GM18511 (cell line): ENCODE measurements around the gene ITIH3.

Source experiments
- ATAC-seq: cut with Tn5 transposase; IDR thresholded peaks from one replicate; pipeline ENCODE4 v1.9.1; 2021; ENCODE audit warnings: mild to moderate bottlenecking, moderate library complexity; ENCODE audit not compliant: unreplicated experiment

The ITIH3 gene

DNA sequence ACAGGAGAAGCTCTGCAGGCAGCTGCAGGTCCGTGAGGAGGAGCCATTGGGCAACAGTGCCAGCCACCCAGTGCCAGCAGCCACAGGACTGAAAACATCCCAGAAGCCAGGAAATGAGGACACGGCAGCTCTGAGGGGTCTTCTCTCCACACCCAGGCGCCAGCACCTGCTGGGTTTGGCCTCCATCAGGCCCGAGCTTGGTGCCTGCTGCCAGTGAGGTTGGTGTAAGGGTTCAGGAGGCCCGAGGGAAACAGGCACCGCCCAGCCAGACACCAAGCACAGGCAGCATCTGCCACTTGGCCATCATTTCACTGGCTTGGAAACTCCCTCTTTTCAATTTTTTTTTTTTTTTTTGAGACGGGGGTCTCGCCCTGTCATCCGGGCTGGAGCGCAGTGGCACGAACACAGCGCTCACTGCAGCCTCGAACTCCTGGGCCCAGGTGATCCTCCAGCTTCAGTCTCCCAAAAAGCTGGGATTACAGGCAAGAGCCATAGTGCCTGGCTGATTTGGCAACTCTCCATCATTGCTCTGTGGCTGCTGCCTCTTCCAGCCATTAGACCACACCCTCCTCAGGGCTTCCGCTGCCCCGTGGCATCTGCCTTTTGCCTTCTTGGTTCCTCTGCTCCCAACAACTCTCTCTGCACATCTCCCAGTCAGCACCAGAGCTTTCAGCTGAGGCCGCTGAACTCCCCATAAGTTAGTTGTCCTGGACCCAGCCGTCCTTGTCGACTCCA is 1.5 kb upstream of the ITIH3 start:
- no peak for ATAC-seq

DNA sequence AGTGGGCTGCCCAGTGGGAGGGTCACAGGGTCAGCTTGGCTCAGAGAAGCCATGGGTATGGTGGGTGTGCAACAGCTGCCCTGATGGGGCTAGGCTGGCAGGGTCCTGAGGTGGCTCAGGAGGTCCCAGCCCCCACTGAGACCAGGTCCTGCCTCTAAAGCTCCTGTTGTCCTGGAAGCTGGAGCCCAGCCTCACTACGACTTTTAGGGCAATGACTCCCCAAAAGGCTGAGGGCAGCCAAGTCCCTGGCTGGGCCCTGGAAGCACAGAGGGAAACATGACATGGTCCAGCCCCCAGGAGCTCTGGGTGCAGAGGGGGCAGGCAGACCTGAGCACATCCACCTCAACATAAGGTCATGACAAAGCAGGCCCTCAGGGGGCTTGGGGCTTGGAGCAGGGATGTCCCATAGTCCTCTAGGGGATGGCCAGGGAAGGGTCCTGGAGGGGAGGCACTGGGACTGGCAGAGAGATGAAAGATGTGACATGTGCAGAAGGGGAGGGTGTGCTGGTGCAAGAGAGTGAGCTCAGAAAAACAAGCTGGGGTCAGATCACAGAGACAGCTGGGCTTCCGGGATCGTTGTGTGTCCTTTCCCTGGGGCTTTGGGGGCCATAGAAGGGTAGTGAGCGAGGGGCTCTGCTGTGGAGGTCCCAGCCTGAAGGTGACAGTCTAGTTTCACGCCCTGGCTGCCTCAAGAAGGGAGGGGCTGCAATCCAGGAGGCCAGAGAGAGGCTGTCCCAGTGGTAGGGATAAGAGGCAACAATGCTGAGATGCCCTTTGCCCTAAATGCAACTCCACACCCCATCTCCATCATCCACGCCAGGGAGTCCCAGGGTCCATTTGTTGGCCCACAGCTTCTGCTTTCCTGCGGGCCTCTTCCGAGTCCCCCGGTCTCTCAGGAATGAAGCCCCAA is 639 bp upstream of the ITIH3 start:
- ATAC-seq: no peak

DNA sequence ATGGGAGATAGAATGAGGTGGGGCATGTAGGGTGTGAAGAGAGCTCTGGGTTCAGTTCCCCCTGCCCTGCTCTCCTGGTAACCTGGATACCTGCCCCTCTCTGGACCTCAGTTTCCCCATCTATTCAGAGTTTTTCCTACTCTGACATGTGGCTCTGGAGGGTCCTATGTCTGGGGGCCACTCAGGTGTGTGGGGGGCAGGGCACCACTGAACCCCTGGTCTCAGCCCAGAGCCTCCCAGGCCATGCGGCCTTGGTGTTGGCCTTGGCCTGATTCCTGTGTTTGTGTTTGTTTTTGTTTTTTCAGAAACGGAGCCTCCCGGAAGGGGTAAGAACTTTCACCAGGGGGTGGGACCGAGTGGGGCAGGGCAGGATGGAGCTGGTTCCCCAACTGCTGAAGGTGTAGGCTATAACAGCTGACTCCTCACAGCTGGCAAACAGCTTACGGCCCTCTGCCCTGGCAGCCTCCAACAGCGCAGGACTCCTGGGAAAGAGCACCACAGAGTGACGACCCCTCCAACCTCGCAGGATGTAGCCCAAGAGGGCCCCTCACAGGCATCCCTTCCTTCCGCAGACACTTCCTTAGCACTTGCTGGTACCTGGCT is 803 bp downstream of the ITIH3 start:
- ATAC-seq: no peak

GRCh38 chr3:52796411-52796810 is 1.8 kb downstream of the ITIH3 start:
- ATAC-seq: no peak

- ATAC-seq: no peak
Observed at GRCh38 chr3:52798376-52798977, 3.9 kb downstream of the ITIH3 start.

GRCh38 chr3:52798978-52799476 is 4.4 kb downstream of the ITIH3 start:
- no peak for ATAC-seq

- ATAC-seq: no peak
Observed at GRCh38 chr3:52800079-52800478, 5.5 kb downstream of the ITIH3 start.

DNA sequence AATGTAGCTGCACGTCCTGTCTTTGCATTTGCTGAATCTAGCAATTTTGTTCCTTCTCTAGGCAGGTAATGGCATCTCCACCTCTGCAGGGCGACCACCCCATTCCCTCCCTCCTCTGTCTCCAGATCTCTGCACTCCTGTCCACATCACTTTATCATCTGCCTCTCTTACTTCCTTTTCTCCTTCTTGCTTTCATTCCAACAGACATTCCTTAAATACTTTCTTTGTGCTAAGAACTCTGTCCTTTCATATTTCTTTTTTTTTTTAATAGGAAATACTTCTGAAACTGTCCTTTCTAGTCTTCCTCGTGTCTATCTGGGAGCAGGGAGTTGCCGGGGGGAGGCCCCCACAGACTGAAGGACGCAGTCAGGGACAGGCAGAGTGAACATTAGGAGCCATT is 7.2 kb downstream of the ITIH3 start:
- no peak for ATAC-seq

DNA sequence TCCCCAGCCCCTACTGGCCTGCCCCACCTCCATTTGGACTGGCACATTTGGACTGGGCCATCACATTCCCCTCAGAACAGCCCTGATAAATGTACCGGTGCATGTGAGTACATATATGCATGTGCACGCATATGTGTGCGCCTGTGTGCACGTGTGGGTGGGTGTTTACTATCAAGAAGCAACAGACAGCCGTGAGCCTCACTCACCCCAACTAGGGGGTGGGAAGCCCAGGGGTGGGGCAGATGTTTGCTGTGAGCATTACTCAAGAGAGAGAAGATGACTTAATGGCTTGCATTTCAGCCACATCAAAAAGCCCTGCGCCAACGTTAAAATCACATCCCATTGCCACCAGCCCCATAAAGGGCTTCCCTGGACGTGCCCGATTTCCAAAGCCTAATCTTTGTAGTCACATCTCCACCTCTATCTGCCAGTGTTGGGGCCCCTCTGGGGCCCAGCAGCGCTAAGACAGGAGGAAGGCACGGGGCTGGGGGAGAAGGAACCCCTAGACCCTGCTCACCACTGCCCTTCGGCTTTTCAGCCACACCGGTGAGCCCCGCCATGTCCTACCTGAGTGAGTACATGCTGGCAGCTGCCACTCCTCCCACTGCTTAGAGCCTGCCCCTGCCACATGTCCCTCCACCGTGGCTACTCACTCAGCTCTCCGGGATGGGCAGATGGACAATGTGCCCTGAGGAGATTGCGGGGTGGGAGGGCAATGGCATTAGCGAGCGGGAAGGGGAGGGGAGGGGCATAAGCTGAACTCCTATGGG is 10.9 kb downstream of the ITIH3 start:
- ATAC-seq: no peak

GRCh38 chr3:52809149-52809548 is 14.6 kb downstream of the ITIH3 start:
- no peak for ATAC-seq

- ATAC-seq: no peak
Observed at GRCh38 chr3:52809662-52810377, 15.2 kb downstream of the ITIH3 start.

DNA sequence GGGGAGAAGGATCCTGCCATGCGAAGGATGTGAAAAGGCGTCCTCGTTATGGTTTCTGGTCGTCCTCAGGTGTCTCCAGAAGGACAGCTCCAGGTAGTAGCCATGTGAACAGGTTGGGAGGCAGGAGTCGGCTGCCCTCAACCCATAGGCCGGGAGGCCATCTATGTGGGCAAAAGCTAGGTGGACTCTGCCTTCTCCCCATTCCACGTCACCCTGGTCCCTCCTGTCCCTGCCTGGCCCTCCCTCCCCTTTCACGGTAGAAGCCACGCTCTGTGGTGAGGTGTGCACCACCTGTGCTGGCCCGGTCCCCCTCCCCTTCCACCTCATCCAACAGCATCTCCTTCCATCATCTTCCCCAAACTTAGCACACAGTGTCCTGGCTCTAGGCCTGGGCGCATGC is 16.3 kb downstream of the ITIH3 start:
- ATAC-seq: no peak

DNA sequence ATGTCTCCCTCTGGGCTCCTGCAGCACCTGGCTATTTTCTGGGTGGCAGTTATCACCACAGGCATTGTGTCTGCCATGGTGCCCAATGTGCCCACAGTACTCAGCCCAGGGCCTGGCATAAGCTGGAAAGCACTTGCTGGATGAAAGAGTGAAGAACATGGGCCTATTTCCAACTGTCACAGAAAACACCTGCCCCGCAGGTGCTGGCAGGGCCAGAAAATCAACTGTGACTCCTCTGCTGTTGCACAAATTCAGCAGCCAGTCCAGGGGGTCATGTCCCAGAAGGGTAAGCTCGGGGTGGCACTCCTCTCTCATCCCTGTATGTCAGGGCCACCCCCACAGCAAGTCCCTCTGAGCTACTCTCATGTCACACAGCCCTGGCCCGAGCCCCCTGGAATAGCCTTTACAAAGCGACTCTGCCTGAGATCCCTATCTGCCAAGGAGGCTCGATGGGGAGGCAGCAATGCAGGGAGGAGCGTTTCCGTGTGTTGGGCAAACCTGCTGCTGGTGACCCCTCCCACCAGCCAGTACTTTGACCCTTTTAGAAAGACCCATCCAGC is 16.9 kb downstream of the ITIH3 start:
- ATAC-seq: no peak

GRCh38 chr3:52813810-52814209 is 19.2 kb downstream of the ITIH3 start:
- no peak for ATAC-seq

DNA sequence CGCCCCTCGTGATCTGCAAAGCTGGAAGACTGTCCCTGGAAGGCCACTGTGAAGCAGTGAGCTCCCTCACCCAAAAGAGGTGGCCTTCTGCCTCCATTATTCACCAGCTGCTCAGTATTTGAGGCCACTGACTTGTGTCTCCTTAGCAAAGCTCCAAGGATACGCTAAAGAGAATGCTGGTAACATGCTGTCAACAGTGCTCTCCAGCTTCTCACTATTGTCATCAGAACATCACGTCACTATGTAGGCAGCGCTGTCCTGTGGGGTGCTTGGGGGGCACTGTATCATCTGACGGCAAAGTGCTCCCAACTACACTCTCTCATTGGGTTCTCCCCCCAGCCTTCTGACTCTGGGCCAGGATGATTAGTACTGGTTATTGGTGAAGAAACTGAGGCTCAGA is 21.6 kb downstream of the ITIH3 start:
- ATAC-seq: no peak

- no peak for ATAC-seq
Observed at GRCh38 chr3:52816654-52817053, 22.1 kb downstream of the ITIH3 start.

GRCh38 chr3:52817221-52817620 is 22.6 kb downstream of the ITIH3 start:
- no peak for ATAC-seq

GRCh38 chr3:52817860-52818259 is 23.3 kb downstream of the ITIH3 start:
- no peak for ATAC-seq

DNA sequence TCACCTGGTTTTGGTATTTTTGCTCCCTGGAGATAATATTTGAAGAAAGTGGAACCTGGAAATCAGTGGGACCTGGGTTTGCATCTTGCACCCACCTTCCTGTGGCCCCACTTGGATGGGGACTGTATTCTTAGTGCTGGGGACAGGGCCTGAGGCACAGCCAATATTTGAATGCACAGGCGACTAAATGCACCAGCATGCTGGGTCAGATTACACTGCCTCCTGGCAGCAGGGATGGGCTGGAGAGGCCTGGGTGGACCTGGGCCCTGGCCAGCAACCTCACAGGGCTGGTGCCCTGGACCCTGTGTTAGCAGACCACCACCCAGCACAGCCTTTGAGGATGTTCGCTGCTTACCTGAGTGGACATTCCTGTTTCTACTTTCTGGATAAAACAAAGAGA is 25.3 kb downstream of the ITIH3 start:
- ATAC-seq: no peak
